ENCODE data around the gene GRPEL1.

GRCh38 chr4:7076696-7077082, 8.8 kb upstream of the GRPEL1 start:
- no peak for TF ChIP-seq RAD21 (IDR thresholded peaks at IDR 0.05; ENCODE audit: low read depth)
- no peak for TF ChIP-seq CREB1 (IDR thresholded peaks at IDR 0.05; ENCODE audit: low read depth)
- TF ChIP-seq TAF1 (IDR thresholded peaks at IDR 0.05; ENCODE audit: low read depth) = no peak
- no peak for TF ChIP-seq EP300 (IDR thresholded peaks at IDR 0.05; ENCODE audit: borderline replicate concordance)

All from Ishikawa (cell line).